Neural crest cell (in vitro differentiated cells): Measurements from ENCODE around the gene TIFAB. TPM values are rescaled to one million over a fixed set of nuclear protein-coding genes. Genes with fewer than 3 reads are reported as not detected.

Experiments
- DNase-seq: peaks from one replicate; pipeline ENCODE4 v3.0.0; 2021; ENCODE audit warnings: low read depth, mixed read lengths, low spot score
- H3K27ac Mint-ChIP-seq: one replicate; pipeline ENCODE4 v1.8.0; 2021; ENCODE audit warnings: mild to moderate bottlenecking, mixed read lengths; ENCODE audit not compliant: unreplicated experiment
- H3K27me3 Mint-ChIP-seq: 2 replicates; pipeline ENCODE4 v1.8.0; 2021; ENCODE audit warnings: low read depth, mild to moderate bottlenecking, mixed read lengths
- H3K36me3 Mint-ChIP-seq: 2 replicates; pipeline ENCODE4 v1.8.0; 2021; ENCODE audit warnings: low read depth, mild to moderate bottlenecking, mixed read lengths
- H3K4me1 Mint-ChIP-seq: 2 replicates; pipeline ENCODE4 v1.8.0; 2021; ENCODE audit warnings: mixed read lengths
- H3K4me3 Mint-ChIP-seq: one replicate; pipeline ENCODE4 v1.8.0; 2021; ENCODE audit warnings: mild to moderate bottlenecking, mixed read lengths
- H3K9me3 Mint-ChIP-seq: 2 replicates; pipeline ENCODE4 v1.8.0; 2021; ENCODE audit warnings: mixed read lengths
- total RNA-seq: library from RNA; stranded (reverse); gene quantifications from 2 replicates; pipeline ENCODE4 v1.2.1, GENCODE V29; 2021
- TF ChIP-seq, protein P1 (sequence below): fragments of 200-600 bp; sonication (generic); conservative IDR thresholded peaks from 2 replicates; pipeline ENCODE4 v1.5.0; 2021; ENCODE audit warnings: antibody characterized with exemption, mild to moderate bottlenecking

Gene TIFAB
- total RNA-seq, 1 donor from 2014 or later: not detected

DNA sequence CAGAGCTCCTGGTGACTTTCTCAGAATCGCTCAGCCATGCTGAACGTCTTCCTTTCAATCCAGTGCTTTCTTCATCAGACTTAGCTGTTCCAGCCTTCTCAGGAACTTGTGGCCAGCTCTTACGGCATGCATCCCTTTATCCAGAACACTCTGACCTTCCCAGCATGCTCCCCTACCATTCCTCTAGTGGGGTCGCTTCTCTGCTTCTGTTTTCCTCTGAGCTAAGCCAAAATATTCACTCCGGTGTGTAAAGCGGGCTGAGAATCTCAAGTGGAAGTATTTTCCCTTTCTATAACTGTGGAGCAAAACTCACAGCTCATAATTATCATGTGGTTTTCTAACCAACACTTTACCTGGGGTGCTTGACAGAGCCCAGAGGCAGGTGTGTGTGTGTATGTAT is 11.2 kb downstream of the TIFAB start:
- TF ChIP-seq, protein P1, sequence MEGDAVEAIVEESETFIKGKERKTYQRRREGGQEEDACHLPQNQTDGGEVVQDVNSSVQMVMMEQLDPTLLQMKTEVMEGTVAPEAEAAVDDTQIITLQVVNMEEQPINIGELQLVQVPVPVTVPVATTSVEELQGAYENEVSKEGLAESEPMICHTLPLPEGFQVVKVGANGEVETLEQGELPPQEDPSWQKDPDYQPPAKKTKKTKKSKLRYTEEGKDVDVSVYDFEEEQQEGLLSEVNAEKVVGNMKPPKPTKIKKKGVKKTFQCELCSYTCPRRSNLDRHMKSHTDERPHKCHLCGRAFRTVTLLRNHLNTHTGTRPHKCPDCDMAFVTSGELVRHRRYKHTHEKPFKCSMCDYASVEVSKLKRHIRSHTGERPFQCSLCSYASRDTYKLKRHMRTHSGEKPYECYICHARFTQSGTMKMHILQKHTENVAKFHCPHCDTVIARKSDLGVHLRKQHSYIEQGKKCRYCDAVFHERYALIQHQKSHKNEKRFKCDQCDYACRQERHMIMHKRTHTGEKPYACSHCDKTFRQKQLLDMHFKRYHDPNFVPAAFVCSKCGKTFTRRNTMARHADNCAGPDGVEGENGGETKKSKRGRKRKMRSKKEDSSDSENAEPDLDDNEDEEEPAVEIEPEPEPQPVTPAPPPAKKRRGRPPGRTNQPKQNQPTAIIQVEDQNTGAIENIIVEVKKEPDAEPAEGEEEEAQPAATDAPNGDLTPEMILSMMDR: no peak
- Mint-ChIP-seq H3K9me3 (no peaks in the 10 kb centered on the region), H3K36me3 (no peaks in the 10 kb centered on the region), H3K27me3 (no peaks in the 10 kb centered on the region), H3K4me3 (no peak overlapping the region), H3K27ac (no peak overlapping the region), H3K4me1 (peaks cover 3% of the 10 kb centered on the region)
- DNase-seq: no peak

DNA sequence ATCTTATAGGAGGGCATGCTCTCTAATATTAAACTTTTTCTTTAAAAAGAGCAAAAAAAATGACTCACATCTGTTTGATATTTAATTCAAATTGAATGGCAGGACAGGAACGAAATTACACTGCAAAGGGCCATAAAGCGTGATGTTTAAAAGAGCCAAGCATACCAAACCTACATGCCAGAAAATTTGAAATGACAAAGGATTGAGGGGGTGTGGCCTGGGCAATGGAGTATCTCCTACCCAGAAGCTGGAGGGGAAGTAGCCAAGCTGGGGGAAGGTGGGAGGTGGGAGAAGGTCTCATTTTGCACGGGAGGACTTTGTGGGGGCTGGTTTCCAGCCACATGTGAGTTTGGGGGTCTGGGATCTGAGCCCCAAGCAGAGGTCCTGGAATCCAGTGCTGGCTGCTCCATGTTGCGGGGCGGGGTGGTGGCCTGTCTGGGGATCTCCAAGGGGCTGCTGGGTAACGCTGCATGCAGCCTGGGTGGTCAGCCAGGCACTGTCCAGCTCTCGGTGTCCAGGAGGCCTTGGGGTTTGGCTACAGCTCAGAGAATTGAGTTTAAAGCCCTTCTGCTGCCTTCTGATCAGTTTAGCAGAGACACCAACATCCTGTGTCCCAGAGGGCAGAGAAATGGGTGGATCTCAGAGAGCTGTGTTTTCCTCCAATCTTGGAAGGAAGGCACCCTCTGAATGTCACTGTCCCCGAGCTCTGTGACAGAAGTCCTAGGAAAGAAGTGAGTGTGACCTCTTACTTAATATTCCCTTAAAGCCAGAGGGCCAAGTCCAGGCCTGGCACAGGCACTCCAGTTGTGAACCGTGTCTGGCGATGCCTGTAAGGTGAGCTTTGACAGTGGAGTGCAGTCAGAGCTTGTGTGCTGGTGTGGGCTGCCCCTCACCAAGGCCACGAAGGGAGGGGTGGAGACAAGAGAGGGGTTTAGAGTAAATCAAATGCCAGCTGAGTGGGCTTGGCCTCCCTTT is 12.6 kb downstream of the TIFAB start:
- H3K27ac Mint-ChIP-seq: no peak overlapping the region
- H3K9me3 Mint-ChIP-seq: no peaks in the 10 kb centered on the region
- H3K36me3 Mint-ChIP-seq: no peaks in the 10 kb centered on the region
- no peak for DNase-seq
- H3K27me3 Mint-ChIP-seq: no peaks in the 10 kb centered on the region
- H3K4me3 Mint-ChIP-seq: no peak overlapping the region
- TF ChIP-seq, protein P1: no peak
- peaks cover 3% of the 10 kb centered on the region for H3K4me1 Mint-ChIP-seq

DNA sequence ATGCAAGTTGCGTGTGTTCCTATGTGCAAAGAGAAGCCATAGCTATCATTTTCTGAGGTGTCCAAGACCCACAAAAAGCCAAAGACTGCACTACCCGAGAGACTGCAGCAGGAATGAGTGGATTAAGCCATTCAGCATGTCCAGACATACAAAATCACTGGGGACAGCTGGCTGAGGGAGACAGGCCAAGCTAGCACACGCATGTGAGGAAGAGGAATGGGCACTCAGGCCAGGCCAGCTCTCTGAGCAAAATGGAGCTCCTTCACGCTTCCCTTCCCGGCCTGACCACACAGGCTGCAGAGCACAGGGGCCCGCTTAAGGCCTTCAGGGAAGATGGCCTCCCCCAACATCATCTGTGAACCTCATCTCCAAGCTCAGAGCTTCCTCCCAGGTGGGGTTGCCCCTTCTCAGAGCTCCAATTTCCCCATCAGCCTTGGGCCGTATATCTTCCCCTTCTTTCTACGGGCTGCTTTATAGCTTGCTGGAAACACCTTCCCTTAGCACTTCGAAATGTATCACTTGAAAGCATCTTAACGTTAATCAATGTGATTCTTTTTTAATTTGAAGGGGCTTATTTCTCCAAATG is 13.4 kb downstream of the TIFAB start:
- peaks cover 3% of the 10 kb centered on the region for H3K4me1 Mint-ChIP-seq
- no peaks in the 10 kb centered on the region for H3K27me3 Mint-ChIP-seq
- TF ChIP-seq, protein P1: no peak
- no peak for DNase-seq
- H3K27ac Mint-ChIP-seq: no peak overlapping the region
- no peaks in the 10 kb centered on the region for H3K36me3 Mint-ChIP-seq
- no peaks in the 10 kb centered on the region for H3K9me3 Mint-ChIP-seq
- H3K4me3 Mint-ChIP-seq: no peak overlapping the region

DNA sequence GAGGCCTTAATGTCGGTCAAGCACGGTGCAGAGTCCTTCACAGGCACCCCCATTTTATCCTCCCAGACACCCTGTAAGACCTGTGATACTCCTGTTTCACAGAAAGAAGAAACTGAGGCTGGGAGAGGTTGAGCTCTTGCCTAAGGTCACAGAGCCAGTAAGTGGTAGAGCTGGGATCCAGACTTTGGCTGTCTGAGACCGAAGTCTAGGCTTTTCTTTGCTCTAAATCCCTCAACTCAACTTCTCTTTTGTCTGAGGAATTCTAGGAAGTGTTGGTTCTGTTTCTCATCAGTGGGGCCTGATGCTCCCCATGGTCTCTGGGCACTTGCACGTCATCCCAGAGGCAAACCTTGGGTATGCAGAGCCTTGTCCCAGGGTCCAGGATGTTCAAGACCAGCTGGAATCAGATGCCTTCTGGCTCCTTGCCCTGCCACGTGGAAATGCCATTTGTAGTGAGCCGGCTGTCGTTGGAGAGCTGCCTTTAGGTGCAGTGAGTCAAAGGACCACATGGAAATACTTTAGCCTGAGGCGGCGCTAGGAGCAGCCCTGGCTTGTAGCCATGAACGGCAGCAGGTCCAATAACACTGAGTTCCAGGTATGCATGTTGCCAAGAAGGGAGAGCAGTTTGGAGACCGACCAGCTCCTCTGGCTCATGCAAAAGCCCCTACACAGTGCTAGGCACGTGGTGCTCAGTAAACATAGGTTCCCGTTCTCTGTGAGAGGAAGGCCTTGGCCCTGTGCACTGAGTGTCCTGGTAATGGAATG is 14.2 kb downstream of the TIFAB start:
- Mint-ChIP-seq H3K4me3 (no peak overlapping the region), H3K36me3 (no peaks in the 10 kb centered on the region), H3K27ac (no peak overlapping the region), H3K27me3 (no peaks in the 10 kb centered on the region), H3K4me1 (peaks cover 3% of the 10 kb centered on the region), H3K9me3 (no peaks in the 10 kb centered on the region)
- TF ChIP-seq, protein P1: no peak
- DNase-seq: no peak

DNA sequence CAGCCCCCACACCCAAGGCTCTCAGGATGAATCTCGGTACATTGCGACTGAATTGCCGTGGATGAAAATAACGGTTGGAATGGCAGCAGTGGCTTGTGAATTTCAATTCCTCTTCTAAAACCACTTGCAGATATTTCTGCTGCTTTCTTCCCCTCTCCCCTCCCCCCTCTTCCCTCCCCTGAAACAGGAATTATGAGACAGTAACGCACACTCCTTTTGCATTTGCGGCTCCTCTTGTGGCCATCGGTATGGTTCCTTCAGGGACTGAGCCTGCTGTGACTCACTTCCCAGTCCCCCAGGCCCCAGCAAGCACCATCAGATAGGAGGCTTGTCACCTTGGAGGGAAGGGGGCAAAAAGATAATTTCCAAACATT is 14.7 kb downstream of the TIFAB start:
- peaks cover 3% of the 10 kb centered on the region for H3K4me1 Mint-ChIP-seq
- H3K4me3 Mint-ChIP-seq: no peak overlapping the region
- H3K27me3 Mint-ChIP-seq: no peaks in the 10 kb centered on the region
- no peaks in the 10 kb centered on the region for H3K36me3 Mint-ChIP-seq
- no peaks in the 10 kb centered on the region for H3K9me3 Mint-ChIP-seq
- TF ChIP-seq, protein P1: no peak
- no peak for DNase-seq
- H3K27ac Mint-ChIP-seq: no peak overlapping the region
